Gastroesophageal sphincter (tissue), 4 donors: ENCODE data around the gene RMI2. TPM values are rescaled to one million over a fixed set of nuclear protein-coding genes. Genes with fewer than 3 reads are reported as not detected.

ENCODE experiments used
- ATAC-seq: fragments of 150-250 bp; one replicate; pipeline ENCODE4 v1.9.1; 2016; ENCODE audit warnings: mild to moderate bottlenecking, moderate library complexity
- H3K27ac ChIP-seq, 4 donors: fragments of 200-600 bp; sonication (generic) in 3 of 4; 1 replicate in 3 of 4; 2 replicates in 1 of 4; pipeline ENCODE4 v1.5.1; 2016 to 2019
- H3K27me3 ChIP-seq: fragments of 200-600 bp; sonication (generic); one replicate; pipeline ENCODE4 v1.5.1; 2019
- H3K36me3 ChIP-seq, 2 donors: fragments of 200-600 bp; sonication (generic); one replicate each; pipeline ENCODE4 v1.5.1; 2019; ENCODE audit warnings: control low read depth in 1 of 2
- H3K4me1 ChIP-seq, 3 donors: fragments of 200-600 bp; sonication (generic); 1 replicate in 2 of 3; 2 replicates in 1 of 3; pipeline ENCODE4 v1.5.1; 2016 to 2019; ENCODE audit warnings: control low read depth in 2 of 3
- H3K4me3 ChIP-seq, 2 donors: fragments of 200-600 bp; sonication (generic); one replicate each; pipeline ENCODE4 v1.5.1; 2019; ENCODE audit warnings: mild to moderate bottlenecking in 1 of 2, moderate library complexity in 1 of 2
- H3K9me3 ChIP-seq, 3 donors: fragments of 200-600 bp; sonication (generic); one replicate each; pipeline ENCODE4 v1.5.1; 2017 to 2019; ENCODE audit warnings: control low read depth in 2 of 3
- EP300 ChIP-seq: sonication (generic); formaldehyde crosslinking; IDR thresholded peaks from one replicate; pipeline ENCODE4 v1.6.1; 2017; ENCODE audit warnings: antibody characterized with exemption, mild to moderate bottlenecking
- POLR2A ChIP-seq, 2 donors: fragments of 450-650 bp; IDR thresholded peaks; one replicate each; pipeline ENCODE4 v1.6.1; 2017; ENCODE audit warnings: antibody characterized with exemption in 2 of 2, mild to moderate bottlenecking in 2 of 2, moderate library complexity in 1 of 2
- POLR2AphosphoS5 ChIP-seq: sonication (generic); formaldehyde crosslinking; IDR thresholded peaks from one replicate; pipeline ENCODE4 v1.6.1; 2017; ENCODE audit warnings: antibody characterized with exemption
- WGBS, 2 donors: methylation state at CpG; one replicate each; pipeline ENCODE4 v1.1.5; 2018; ENCODE audit warnings: low coverage in 1 of 2; 5-methylcytosine and 5-hydroxymethylcytosine counted together
- total RNA-seq, 4 donors: library from RNA; depleted of rRNA; stranded (reverse); fragments of >200 nt; gene quantifications; one replicate each; pipeline ENCODE4 v1.1.0, GENCODE V29; 2016
- TF ChIP-seq, protein P1 (sequence below), 4 experiments: fragments of 200-600 bp in 2 of 4; fragments of 450-650 bp in 2 of 4; sonication (generic) in 1 of 4; IDR thresholded peaks; one replicate each; pipeline ENCODE4 v1.5.1; 2017 to 2019; ENCODE audit warnings: antibody characterized with exemption in 4 of 4, mild to moderate bottlenecking in 2 of 4, moderate library complexity in 2 of 4

RMI2 gene
- total RNA-seq, 4 donors from 2014 or later = 0.31 to 1.8 (median 1.4) TPM

GRCh38 chr16:11325404-11326083 is 19.7 kb upstream of the RMI2 start:
- Histone ChIP-seq H3K27me3 (no peaks in the 10 kb centered on the region), H3K36me3 (no peaks in the 10 kb centered on the region), H3K27ac (no peak overlapping the region), H3K4me3 (no peak overlapping the region), H3K9me3 (no peaks in the 10 kb centered on the region), H3K4me1 (peaks cover 0 to 20% (median 8%) of the 10 kb centered on the region in 3 donors)
- TF ChIP-seq EP300 = no peak
- TF ChIP-seq POLR2A (IDR thresholded peaks at IDR 0.05) = no peak
- TF ChIP-seq, protein P1, sequence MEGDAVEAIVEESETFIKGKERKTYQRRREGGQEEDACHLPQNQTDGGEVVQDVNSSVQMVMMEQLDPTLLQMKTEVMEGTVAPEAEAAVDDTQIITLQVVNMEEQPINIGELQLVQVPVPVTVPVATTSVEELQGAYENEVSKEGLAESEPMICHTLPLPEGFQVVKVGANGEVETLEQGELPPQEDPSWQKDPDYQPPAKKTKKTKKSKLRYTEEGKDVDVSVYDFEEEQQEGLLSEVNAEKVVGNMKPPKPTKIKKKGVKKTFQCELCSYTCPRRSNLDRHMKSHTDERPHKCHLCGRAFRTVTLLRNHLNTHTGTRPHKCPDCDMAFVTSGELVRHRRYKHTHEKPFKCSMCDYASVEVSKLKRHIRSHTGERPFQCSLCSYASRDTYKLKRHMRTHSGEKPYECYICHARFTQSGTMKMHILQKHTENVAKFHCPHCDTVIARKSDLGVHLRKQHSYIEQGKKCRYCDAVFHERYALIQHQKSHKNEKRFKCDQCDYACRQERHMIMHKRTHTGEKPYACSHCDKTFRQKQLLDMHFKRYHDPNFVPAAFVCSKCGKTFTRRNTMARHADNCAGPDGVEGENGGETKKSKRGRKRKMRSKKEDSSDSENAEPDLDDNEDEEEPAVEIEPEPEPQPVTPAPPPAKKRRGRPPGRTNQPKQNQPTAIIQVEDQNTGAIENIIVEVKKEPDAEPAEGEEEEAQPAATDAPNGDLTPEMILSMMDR (IDR thresholded peaks at IDR 0.05) = no peak
- TF ChIP-seq POLR2AphosphoS5 = no peak
- no peak for ATAC-seq
- 85 to 89% methylated on average over 4 to 6 of the region's 10 CpGs for WGBS, 2 donors

DNA sequence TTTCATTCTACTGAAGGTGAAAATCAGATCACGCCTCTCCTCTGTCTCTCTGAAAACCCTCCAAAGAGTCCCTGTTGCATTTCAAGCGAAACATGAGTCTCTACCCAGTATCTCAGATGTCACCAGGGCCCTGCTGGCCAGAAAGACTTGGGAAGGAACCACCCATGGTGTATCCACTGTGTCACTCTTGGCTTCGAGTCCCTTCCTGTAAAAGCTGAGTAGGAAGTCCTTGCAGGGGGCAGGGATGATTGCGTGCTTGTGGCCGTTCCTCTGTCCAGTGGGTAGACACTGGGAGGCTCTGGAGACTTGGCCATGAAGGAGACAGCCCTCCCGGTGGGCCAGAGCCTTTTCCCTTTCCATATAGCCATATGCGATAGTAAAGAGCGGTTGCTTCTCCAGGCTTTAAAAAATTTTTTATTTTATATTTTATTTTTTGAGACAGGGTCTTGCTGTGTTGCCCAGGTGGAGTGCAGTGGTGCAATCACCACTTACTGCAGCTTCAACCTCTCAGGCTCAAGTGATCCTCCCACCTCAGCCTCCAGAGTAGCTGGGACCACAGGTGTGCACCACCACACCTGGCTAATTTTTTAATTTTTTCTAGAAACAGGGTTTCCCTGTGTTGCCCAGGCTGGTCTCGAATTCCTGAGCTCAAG is 19.0 kb upstream of the RMI2 start:
- WGBS, 2 donors = 93 to 100% methylated on average over 1 to 6 of the region's 9 CpGs
- Histone ChIP-seq H3K27ac (no peak overlapping the region), H3K9me3 (no peaks in the 10 kb centered on the region), H3K36me3 (no peaks in the 10 kb centered on the region), H3K4me1 (peaks cover 0 to 20% (median 8%) of the 10 kb centered on the region in 3 donors), H3K4me3 (no peak overlapping the region), H3K27me3 (no peaks in the 10 kb centered on the region)
- ATAC-seq = no peak
- TF ChIP-seq EP300 (no peak), POLR2AphosphoS5 (no peak), POLR2A (IDR thresholded peaks at IDR 0.05) (no peak)
- TF ChIP-seq, protein P1 (IDR thresholded peaks at IDR 0.05) = no peak

DNA sequence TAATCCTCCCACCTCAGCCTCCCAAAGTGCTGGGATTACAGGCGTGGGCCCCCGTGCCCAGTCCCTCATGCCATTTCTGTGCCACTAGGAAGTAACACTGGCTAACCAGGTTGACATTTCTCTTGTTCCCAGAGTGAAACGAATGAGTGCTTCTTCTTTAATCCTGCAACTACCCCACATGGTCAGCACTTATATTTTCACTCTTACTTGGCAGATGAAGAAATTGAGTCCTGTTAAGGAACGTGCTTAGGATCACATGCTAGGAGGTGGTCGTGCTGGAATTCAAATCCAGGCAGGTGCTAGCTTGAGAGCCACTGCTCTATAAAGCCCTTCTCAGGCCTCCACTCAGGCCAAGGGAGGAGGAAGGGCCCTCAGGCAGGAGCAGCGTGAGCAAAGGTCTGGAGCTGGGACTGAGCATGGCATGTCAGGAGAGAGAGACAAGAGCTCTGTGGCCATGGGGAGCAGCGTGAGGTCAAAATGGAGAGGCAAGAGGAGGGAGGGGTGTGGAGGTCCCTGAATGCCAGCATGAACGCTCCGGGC is 18.5 kb upstream of the RMI2 start:
- no peak overlapping the region for H3K27ac ChIP-seq
- H3K4me1 ChIP-seq = peaks cover 0 to 20% (median 8%) of the 10 kb centered on the region in 3 donors
- ATAC-seq = no peak
- 91 to 93% methylated on average over 5 to 7 of the region's 9 CpGs for WGBS, 2 donors
- TF ChIP-seq POLR2AphosphoS5 (no peak), EP300 (no peak), POLR2A (IDR thresholded peaks at IDR 0.05) (no peak)
- TF ChIP-seq, protein P1 (IDR thresholded peaks at IDR 0.05) = no peak
- H3K36me3 ChIP-seq = no peaks in the 10 kb centered on the region
- H3K4me3 ChIP-seq = no peak overlapping the region
- no peaks in the 10 kb centered on the region for H3K9me3 ChIP-seq
- H3K27me3 ChIP-seq = no peaks in the 10 kb centered on the region

GRCh38 chr16:11327277-11328171 is 17.7 kb upstream of the RMI2 start:
- no peaks in the 10 kb centered on the region for H3K9me3 ChIP-seq
- peak overlapping the region in 1 of 4 donors; percentile 49 for H3K27ac ChIP-seq
- ATAC-seq = no peak
- H3K4me1 ChIP-seq = peaks cover 0 to 20% (median 8%) of the 10 kb centered on the region in 3 donors
- no peak overlapping the region for H3K4me3 ChIP-seq
- TF ChIP-seq, protein P1 (IDR thresholded peaks at IDR 0.05) = no peak
- TF ChIP-seq EP300 (no peak), POLR2AphosphoS5 (no peak), POLR2A (IDR thresholded peaks at IDR 0.05) (no peak)
- WGBS, 2 donors = 78 to 97% methylated on average over 16 to 17 of the region's 23 CpGs
- no peaks in the 10 kb centered on the region for H3K27me3 ChIP-seq
- no peaks in the 10 kb centered on the region for H3K36me3 ChIP-seq
